ENCODE data around the gene NEUROG2. TPM values are rescaled to one million over a fixed set of nuclear protein-coding genes. Genes with fewer than 3 reads are reported as not detected.

NEUROG2 gene
- total RNA-seq, 1 experiment from 2014 or later: not detected

DNA sequence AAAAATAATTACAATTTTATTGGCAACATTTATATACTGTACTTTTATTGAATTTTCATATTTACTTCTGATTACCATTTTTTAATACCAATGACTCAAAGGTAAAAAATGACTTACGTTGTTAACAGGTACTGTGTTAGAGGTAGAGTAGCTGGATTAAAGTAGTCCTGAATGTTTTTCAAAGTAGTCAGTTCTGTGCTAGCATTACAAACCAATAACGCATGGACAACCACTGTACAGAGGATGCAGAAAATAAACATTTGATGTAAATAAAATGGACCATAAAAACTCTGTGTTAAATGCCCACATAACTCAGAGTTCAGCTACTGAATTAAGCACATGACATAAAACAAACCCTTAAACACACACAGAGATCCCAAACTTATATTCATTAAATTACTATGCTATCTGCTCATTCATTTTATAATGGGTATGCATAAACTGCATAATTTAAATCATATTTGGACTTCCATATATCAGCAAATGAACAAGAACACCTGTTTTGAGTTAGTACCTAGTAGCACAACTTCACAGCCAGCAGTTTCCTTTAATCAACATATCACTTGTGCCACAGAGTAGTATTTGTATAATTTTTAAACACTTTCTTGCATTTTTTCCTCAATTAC lies 46.4 kb upstream of the NEUROG2 start:
- peaks cover 11 to 34% (median 27%) of the 10 kb centered on the region in 3 experiments for H3K36me3 Mint-ChIP-seq (ENCODE audit: insufficient read depth in 1 of 3, low read depth in 3 of 3)

More for the DNA sequence above, 46.4 kb upstream of the NEUROG2 start:
- Histone ChIP-seq H3K23ac (ENCODE audit: insufficient read length, low read depth, low read length) (no peak overlapping the region), H2AK5ac (ENCODE audit: insufficient read length, low read length) (no peak overlapping the region), H3K4me2 (ENCODE audit: insufficient read depth, insufficient read length, low read length) (no peak overlapping the region), H2BK120ac (ENCODE audit: low read depth, low read length, poor library complexity, severe bottlenecking) (no peak overlapping the region), H3K9me3 (ENCODE audit: control insufficient read depth, low read depth, low read length) (no peaks in the 10 kb centered on the region), H3K23me2 (ENCODE audit: insufficient read length, low read depth, low read length, poor library complexity, severe bottlenecking) (no peaks in the 10 kb centered on the region), H3K4ac (ENCODE audit: low read depth, low read length) (no peak overlapping the region), H3K27me3 (ENCODE audit: insufficient read depth, low read length) (no peaks in the 10 kb centered on the region), H3K9ac (ENCODE audit: extremely low read depth, insufficient read length, low read length) (no peak overlapping the region), H2BK15ac (ENCODE audit: low read depth, low read length) (no peak overlapping the region), H2BK12ac (ENCODE audit: insufficient read length, low read depth, low read length) (no peak overlapping the region), H3K79me2 (ENCODE audit: insufficient read depth, low read length) (no peaks in the 10 kb centered on the region), H2AFZ (ENCODE audit: low read length) (no peak overlapping the region), H3K4me1 (ENCODE audit: insufficient read depth, low read length) (no peaks in the 10 kb centered on the region), H3T11ph (ENCODE audit: low read length) (no peak overlapping the region), H2BK20ac (ENCODE audit: low read depth, low read length, poor library complexity, severe bottlenecking) (no peak overlapping the region), H3K27ac (ENCODE audit: insufficient read length, low read depth, low read length) (no peak overlapping the region), H4K5ac (ENCODE audit: insufficient read length, low read depth, low read length) (no peak overlapping the region), H3K56ac (ENCODE audit: insufficient read length, low read depth, low read length) (no peak overlapping the region), H2BK5ac (ENCODE audit: insufficient read length, low read length) (no peak overlapping the region), H3K18ac (ENCODE audit: insufficient read length, low read depth, low read length) (no peak overlapping the region), H4K91ac (ENCODE audit: insufficient read length, low read depth, low read length) (no peak overlapping the region), H3K79me1 (ENCODE audit: insufficient read depth, low read depth, low read length, poor library complexity, severe bottlenecking) (no peaks in the 10 kb centered on the region), H4K8ac (replicated peaks; ENCODE audit: insufficient read length, low read depth, low read length) (no peak overlapping the region), H4K20me1 (ENCODE audit: control insufficient read depth, insufficient read depth, insufficient read length) (no peaks in the 10 kb centered on the region), H3K14ac (ENCODE audit: insufficient read depth, low read length) (no peak overlapping the region)
- H3K9me3 Mint-ChIP-seq: peaks cover 2 to 3% of the 10 kb centered on the region in 2 experiments; a peak in 3 of 5 replicates
- no peaks in the 10 kb centered on the region for H3K27me3 Mint-ChIP-seq (ENCODE audit: low read depth)
- no CpG with 5 or more reads among the region's 2 CpGs for WGBS (ENCODE audit: extremely low coverage, insufficient read length, low lambda C conversion rate)
- peaks cover 6 to 7% of the 10 kb centered on the region in 2 experiments for H3K4me1 Mint-ChIP-seq
- DNase-seq: no peak
- TF ChIP-seq, protein P1, sequence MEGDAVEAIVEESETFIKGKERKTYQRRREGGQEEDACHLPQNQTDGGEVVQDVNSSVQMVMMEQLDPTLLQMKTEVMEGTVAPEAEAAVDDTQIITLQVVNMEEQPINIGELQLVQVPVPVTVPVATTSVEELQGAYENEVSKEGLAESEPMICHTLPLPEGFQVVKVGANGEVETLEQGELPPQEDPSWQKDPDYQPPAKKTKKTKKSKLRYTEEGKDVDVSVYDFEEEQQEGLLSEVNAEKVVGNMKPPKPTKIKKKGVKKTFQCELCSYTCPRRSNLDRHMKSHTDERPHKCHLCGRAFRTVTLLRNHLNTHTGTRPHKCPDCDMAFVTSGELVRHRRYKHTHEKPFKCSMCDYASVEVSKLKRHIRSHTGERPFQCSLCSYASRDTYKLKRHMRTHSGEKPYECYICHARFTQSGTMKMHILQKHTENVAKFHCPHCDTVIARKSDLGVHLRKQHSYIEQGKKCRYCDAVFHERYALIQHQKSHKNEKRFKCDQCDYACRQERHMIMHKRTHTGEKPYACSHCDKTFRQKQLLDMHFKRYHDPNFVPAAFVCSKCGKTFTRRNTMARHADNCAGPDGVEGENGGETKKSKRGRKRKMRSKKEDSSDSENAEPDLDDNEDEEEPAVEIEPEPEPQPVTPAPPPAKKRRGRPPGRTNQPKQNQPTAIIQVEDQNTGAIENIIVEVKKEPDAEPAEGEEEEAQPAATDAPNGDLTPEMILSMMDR (conservative IDR thresholded peaks at IDR 0.05): no peak
- no peak overlapping the region for H3K27ac Mint-ChIP-seq
- no peak overlapping the region for H3K4me3 Mint-ChIP-seq
